SIG-M5 (cell line): Measurements from ENCODE around the gene BMP7.
"Not testable (repeated sequence)": the region's sequence is repeated elsewhere in the genome, so short reads cannot be mapped to it uniquely, and the experiment has no call there.

Source experiments
- DNase-seq: peaks from one replicate; lab custom pipeline; 2025; lab: John Stamatoyannopoulos, UW

Gene BMP7

DNA sequence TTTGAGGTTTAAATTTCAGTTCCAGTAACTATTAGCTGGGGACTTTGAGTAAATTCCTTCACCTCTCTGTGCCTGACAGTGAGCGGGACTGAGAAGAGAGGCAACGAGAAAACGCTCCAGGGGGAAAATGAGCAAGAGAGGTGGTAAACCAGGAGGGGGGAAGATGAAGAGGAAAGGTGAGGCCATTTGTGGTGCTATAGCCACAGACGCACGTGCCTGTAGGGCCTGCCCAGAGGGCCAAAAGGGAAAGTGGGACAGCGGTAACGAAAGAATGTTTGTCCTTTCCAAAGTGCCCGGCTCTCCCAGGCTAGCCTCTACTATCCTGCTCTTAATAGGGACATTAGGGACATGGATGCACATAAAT, 99.2 kb downstream of the BMP7 start:
- no peak for DNase-seq

DNA sequence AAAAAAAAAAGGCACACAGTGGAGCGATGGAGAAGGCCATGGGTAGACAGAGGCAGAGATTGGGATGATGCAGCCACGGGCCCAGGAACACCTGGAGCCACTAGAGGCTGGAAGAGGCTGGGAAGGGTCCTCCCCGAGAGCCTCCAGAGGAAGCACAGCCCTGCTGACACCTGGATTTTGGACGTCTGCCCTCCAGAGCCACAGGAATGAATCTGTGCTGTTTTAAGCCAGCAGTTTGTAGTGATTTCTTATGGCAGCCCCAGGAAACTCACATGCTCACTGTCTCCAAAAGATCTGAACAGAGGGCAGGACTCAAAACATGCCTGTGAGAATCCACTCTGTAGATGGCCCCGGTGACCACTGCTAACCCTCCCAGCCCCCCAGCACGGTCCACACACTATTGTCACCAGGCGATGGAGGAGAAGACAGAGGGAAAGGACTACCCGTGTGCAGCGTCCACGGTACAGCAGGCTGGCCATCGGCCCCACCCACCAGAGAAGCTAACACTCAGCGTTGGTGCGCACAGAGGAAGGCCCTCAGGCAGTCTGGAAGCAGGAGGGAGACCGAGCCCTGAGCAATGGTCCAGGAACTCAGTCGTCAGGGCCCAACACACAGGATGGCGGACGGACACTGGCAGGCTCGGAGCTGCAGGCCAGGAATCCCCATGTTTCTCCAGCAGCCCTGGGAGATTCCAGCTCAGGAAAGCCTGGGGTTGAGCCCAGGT, 99.7 kb downstream of the BMP7 start:
- DNase-seq: no peak

DNA sequence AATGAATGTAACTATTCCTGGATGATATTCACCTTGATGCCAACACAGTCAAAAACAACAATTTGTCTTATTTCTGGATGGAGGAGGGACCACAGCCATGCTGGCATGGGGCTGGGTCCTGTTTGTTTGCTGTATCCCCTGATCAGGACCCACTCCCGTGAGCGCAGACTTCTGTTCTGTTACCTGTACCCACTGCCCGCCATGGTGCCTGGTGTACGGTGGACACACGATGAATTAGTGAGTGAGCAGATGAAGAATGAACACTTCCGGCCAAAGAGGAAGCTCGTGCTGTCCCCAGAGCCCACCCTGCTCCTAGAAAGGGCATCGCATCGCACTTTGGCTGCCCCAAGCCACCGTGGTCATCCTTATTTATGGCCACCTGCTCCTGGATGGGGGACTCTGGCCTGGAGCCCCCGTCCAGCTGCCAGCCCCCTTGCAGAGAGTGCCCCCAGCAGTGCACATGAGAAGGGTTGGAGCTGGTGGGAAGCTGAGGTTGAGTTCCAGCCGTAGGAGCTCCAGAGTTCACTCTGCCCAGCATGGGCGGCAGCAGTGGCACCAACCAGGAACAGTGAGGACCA, 100.9 kb downstream of the BMP7 start:
- DNase-seq: no peak

DNA sequence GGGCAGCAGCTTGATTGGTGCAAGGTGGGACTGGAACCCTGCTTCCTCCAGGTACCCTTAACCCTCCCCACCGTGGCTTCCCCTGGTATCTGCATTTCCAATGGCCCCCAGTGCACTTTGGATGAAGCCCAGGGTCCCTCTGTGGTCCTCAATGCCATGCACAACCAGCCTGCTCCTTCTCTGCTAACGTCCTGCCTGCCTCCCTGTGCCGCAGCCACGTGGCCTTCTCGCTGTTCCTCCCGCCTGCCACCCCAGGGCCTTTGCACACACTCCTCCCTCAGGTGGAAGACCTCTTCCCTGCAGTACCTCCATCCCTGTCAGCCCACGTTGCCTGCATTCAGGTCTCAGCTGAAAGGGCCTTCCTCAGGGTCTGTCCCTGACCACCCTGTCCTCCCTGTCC, 101.6 kb downstream of the BMP7 start:
- DNase-seq: no peak

- DNase-seq: no peak
Observed at GRCh38 chr20:57163041-57163440, 103.4 kb downstream of the BMP7 start.

GRCh38 chr20:57162362-57162652, 104.1 kb downstream of the BMP7 start:
- DNase-seq: no peak

DNA sequence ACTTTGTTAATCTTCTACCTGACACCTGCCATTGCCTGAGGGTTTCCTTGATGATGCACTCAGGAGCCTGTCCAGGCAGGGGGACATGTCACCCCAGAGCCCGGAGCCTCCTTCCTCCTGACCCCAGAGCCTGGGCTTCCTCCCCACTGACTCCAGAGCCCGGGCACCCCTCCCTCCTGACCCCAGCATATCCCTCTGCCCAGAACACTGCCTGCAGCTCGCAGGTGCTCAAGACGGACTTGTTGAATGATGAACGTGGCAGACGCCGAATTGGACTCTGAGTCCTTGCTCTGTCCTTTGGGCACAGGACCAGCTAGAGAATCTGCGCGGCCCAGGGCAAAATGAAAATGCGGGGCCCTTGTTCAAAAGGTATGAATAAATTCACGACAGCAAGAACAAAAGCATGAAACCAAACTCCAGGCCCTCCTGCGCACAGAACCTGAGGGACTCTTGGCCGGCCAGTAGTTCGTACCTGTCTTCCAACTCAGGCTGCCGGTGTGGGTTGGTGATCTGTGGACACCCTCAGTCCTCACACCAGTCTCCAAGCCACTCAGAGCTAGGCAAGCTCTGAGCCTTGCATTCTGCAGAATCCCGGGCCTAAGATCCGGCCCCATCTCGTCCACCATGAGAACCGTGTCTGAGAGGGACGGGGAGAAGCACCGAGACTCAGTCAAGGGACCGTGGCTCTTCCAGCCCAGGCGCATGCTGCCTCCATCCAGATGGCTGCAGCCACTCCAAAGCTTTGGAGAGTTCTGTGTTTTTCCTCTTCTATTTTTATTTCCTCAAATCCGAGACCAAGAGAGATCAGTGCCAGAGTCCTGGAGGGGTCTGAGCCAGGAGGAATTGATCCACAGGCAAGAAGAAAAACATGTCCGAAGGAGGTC, 104.7 kb downstream of the BMP7 start:
- DNase-seq: no peak

DNA sequence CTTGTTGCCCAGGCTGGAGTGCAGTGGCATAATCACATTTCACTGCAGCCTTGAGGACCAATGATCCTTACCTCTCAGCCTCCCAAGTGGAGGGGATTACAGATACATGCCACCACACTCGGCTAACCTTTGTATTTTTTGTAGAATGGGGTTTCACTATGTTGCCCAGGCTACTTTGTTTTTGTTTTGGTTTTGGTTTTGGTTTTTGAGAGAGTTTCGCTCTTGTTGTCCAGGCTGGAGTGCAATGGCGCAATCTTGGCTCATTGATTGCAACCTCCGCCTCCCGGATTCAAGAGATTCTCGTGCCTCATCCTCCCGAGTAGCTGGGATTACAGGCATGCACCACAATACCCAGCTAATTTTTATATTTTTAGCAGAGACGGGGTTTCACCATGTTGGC, 105.5 kb downstream of the BMP7 start:
- DNase-seq: no peak

- no peak for DNase-seq
Observed at GRCh38 chr20:57159945-57160610, 106.4 kb downstream of the BMP7 start.

DNA sequence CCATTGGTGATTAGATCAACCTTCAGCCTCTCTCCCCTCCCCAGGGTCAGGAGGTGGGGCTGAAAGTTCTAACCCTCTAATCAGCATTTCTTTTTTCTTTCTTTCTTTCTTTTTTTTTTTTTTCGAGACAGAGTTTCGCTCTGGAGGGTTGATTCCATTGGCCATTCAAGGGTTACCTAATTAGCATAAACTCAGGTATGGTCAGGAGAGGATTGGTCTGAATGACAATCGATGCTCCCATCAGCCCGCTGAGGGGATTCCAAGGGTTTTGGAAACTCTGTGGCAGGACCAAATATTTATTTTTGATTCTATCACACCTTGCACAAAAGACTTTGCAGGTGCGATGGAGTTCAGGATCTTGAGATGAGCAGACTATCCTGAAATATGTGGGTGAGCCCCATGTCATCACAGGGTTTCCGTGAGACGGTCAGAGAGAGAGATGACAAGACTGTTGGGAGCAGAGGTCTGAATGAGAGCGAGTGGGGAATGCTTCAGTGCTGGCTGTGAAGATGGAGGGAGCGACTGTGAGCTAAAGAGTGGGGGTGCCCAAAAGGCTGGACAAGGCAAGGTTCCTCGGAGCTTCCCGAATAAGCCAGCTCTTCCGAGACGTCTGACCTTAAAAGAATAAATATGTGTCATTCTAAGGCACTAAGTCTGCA, 107.1 kb downstream of the BMP7 start:
- no peak for DNase-seq

GRCh38 chr20:57158474-57158873, 108.0 kb downstream of the BMP7 start:
- no peak for DNase-seq

GRCh38 chr20:57157787-57158186, 108.7 kb downstream of the BMP7 start:
- not testable (repeated sequence) for DNase-seq

DNA sequence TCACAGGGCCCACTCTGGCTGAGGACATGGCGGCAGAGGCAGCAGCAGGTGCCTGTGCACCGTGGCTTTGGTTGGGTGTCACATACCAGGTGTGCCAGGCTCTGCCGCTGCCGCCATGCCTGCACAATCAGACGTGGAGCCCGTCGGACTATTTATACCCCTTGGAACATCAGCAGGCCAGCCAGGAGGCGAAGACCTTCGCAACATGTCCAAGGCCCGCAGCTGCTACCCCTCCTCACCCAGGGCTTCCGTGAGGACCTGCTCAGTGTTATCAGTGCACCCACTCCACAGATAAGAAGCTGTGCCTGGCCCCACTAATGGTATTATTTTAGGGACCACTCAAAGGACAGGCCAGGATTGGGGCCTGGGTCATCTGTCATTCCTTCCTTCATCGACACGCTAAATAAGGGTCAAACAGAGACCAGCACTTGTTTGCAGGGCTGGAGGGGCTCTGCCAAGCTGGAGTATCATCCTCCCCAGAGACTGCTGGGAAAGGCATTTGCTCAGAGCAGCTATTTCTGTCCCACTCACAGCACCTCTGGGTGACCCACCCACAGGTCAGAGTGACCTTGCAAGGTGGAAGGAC, 109.2 kb downstream of the BMP7 start:
- DNase-seq: no peak

DNA sequence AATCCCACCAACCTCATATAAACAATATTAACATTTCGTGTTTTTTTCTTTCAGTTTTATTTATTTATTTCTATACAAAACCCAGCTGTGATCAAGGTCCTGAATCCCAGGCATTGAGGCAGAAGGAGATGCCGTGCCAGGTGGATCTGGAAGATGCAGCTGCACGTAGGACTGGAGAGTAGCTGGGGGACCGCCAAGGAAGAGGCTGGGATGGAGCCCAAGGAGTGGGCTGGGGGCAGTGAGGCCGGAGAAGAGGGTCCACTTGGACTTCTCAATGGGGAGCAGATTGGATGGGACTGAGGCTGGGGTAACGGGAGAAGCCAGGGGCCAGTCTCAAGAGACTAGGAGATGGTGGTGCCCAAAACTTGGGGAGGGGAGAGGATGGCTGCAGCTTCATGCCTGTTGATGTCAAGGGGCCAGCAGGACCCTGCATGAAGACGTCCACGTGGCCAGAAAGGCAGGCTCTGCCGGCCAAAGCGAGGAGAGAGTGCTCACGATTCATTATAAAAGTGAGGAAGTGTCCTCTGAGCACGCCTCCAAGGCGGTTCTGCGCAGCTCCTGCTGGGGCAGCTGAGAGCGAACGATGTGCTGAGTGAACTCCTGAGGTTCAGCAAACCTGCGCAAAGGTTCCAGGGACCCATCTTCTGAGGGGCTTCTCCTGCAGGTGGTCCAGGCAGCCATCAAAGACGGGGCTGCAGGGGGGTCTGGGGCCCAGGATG, 110.3 kb downstream of the BMP7 start:
- DNase-seq: no peak

GRCh38 chr20:57155415-57155814, 111.0 kb downstream of the BMP7 start:
- no peak for DNase-seq

DNA sequence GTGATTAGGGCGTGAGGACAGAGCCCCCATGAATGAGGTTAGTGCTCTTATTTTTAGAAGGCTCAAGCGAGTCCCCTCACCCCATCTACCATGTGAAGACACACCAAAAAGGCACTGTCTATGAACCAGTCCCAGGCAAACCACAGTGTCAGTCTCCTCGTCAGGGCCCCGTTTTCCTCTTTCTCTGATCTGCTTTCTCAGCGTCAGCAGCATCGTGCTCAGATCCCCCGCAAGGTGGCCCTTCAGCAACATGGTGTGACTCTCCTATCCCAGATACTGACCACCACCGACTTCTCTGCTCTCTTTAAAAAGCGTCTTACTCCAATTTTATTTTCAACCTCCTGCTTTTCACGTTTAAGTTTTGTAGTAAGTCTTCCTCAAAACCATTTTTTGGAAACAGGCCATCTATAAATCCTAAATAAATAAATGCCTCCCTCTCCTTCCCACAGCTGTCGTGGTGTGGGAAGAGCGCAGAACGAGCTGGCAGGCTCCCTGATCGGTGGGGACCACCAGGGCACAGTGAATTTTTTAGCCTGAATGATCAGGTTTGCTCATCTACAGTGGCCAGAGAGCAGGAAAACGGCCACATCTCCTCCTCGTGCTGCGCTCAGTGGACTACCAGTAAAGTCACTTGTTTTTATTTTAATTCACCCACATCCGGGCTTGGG, 113.1 kb downstream of the BMP7 start:
- DNase-seq: no peak

GRCh38 chr20:57152557-57152956, 113.9 kb downstream of the BMP7 start:
- no peak for DNase-seq

DNA sequence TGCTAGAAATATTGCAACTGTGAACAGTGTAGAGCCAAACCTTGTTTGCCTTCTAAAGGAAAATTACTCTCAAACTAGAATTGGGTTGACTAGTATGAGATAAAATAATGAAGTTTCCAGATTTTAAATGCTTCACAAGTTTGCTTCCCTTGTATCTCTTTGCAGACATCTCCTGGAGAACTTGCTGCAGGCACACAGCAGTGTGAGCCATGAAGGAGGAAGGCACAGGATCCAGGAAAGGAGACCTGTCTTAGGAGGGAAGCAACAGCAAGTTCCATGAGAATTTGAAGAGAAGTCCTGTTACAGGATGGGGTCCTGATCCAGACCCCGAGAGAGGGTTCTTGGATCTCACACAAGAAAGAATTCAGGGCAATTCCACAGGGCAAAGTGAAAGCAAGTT, 115.9 kb downstream of the BMP7 start:
- no peak for DNase-seq

GRCh38 chr20:57148263-57148662, 118.2 kb downstream of the BMP7 start:
- no peak for DNase-seq

GRCh38 chr20:57147185-57147584, 119.3 kb downstream of the BMP7 start:
- DNase-seq: no peak

GRCh38 chr20:57146155-57146554, 120.3 kb downstream of the BMP7 start:
- DNase-seq: no peak
